ENCODE measurements around the gene HHEX.
"Not testable (repeated sequence)": the region's sequence is repeated elsewhere in the genome, so short reads cannot be mapped to it uniquely, and the experiment has no call there.

Gene HHEX

DNA sequence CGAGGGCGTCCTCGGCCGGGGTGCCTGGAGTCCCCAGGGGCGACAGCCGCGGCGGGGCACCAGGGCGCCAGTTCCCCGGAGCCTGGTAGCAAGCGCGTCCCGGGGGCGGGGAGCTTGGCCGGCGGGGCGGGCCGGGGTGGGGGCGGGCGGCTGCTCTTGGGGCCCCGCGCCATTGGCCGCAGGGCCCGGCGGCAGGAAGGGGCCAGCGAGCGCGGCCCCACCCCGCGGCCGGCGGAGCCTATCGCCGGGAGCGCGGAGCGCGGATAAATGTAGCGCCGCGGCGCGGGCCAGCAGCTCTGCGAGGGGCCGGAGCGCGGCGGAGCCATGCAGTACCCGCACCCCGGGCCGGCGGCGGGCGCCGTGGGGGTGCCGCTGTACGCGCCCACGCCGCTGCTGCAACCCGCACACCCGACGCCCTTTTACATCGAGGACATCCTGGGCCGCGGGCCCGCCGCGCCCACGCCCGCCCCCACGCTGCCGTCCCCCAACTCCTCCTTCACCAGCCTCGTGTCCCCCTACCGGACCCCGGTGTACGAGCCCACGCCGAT, at the start of gene HHEX:
Gene HHEX, plus strand, starts transcription at position 293 of the 548 bp plus-strand sequence. Its CDS starts 32 bp downstream, at position 325.
- peak; percentile 39 for DNase-seq

DNA sequence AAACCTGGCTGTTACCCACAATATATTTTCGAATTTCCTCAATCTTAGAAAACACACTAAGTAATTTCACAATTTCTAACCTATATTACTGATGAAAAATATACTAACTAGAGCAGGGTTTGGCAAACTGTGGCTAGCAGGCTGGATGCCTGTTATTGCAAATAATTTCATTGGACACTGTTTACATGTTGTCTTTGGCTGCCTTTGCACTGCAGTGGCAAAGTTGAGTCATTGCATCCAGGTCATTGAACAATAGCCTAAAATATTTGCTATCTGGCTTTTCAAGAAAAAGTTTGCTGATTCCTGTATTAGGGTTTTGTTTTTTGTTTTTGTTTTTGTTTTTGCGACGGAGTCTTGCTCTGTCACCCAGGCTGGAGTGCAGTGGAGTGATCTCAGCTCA, 49.6 kb upstream of the HHEX start:
- no peak for DNase-seq

DNA sequence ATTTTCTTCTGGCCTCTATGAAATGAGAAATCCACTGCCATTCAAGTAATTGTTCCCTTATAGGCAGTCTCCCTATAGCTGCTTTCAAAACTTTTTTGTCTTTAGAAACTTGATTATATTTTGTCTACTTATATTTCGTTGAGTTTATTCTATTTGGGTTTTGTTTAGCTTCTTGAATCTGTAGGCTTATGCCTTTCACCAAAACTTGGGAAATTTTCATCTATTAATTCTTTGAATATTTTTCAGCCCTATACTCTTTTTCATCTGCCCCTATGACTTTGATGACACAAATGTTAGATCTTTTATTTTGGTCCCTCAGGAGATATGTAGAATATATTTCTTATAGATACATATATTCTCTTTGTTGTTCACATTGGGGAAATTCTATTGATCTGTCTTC, 48.3 kb upstream of the HHEX start:
- DNase-seq, result no peak

DNA sequence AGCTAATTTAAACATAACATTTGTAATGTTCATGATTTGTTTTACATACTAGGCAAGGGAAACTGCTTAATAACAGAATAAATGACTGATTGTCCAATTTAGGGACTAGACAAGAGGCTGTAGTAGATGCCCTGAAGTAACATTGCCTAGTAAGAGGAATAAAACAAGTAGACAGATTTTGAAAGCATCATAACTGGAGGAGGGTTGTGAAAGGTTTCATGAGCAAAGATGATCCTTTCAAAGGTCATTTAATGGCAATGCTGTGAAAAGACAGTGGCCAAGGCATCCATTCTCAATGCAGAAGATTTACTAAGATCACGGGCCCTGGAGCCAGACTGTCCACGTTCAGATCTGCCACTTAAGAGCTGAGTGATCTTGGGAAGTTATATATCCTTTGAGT, 44.8 kb upstream of the HHEX start:
- no peak for DNase-seq

DNA sequence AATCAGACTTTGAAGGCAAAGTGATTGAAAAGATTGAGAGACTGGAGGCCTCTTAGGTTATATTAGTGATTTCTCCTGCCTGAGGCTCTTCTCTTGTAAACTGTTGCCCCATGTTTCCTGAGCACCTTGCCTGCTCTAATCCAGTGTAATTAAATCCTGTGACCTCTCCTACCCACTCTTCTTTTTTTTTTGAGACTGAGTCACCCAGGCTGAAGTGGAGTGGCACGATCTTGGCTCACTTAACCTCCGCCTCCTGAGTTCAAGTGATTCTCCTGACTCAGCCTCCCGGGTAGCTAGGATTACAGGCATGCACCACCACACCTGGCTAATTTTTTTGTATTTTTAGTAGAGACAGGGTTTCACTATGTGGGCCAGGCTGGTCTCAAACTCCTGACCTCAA, 38.9 kb upstream of the HHEX start:
- DNase-seq, result not testable (repeated sequence)

DNA sequence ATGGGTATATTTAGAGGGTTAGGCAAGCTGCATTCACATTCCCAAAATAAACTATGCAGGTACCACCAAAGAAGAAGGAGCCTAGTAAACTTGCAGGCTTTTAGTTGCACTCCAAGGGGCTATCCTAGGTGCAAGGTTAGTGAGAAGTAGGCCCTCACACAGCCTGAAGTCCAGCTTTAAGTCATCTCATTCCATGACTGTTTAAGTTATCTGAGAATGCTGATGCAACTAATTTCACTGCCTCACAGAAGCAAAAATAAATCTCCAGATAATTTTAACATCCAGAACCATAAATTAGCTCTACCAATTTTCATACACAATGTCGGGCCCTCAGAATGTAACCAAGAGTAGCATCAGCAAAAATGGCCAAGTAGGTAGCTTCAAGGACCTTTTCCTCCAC, 34.3 kb upstream of the HHEX start:
- no peak for DNase-seq

DNA sequence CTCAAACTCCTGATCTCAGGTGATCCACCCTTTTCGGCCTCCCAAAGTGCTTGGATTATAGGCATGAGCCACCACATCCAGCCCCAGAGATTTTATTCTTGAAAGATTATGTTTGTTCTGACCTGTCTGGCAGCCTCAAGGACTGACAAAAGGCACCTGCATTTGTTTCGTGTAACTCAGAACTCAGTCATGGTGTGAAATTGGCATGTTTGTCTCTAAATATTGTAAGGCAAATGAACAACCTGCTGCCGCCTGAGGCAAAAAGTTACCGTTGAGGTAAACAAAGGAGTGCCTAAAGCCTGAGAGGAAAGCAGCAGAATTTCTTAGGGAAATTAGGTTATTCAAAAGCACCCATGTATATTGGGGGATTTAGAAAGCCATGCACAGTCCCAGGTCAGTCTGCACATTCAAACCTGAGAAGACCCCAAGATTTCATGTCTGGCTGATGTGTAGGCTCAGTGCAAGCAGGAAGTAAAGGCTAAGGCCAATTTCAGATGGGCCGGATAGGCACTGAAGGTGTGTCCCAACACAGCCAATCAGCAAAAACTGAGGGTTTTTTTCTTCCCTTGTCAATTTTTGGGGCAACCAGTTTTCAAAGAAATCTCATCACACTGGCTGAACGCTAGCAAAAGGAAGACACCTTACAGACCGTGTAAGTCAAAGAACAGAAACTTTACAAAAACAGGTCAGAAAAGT, 33.3 kb upstream of the HHEX start:
- DNase-seq, result no peak

DNA sequence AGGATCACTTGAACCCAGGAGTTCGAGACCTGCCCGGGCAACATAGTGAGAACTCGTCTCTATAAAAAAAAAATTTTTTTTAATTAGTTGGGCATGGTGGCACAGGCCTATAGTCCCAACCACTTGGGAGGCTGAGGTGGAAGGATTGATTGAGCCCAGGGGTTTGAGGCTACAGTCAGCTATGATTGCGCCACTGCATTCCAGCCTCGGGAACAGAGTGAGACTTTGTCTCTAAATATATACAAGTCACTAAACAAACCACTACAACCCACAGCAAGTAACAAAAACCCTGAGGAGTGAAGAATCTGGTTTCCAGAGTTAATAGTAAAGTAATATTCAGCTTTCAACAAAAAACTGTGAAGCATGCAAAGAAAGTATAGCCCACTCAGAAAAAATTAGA, 32.7 kb upstream of the HHEX start:
- DNase-seq, result no peak

DNA sequence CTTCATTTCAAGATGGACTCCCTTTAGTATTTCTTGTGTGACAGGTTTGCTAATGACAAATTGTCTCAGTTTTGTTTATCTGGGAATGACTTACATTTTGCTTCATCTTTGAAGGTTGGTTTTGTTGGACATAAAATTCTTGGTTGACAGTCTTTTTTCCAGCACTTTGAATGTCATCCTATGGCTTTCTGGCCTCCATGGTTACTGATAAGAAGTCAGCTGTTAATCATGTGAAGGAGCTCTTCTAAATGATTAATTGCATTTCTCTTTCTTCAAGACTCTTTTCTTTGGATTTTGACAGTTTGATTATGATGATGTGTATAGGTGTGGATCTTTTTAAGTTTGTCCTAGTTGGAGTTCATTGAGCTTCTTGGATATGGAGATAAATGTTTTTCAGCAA, 26.9 kb upstream of the HHEX start:
- DNase-seq, result no peak

DNA sequence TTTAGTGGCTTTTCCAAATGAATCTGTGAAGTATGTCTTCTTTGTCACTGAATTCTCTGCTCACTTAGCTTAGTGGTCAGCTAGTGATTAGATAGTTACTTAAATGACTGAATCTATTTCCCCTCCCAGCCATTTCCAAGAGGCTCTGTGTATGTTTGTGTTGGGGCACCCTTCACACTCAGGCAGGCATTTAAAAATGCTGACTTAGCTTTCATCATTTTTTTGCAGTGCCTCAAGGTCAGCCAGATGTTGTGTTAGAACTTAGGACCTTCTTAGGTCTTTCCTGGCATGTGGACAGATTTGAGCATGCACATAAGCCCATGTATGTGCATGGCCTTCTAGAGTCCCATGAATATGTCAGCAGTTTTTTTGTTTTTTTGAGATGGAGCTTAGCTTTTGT, 25.4 kb upstream of the HHEX start:
- no peak for DNase-seq

DNA sequence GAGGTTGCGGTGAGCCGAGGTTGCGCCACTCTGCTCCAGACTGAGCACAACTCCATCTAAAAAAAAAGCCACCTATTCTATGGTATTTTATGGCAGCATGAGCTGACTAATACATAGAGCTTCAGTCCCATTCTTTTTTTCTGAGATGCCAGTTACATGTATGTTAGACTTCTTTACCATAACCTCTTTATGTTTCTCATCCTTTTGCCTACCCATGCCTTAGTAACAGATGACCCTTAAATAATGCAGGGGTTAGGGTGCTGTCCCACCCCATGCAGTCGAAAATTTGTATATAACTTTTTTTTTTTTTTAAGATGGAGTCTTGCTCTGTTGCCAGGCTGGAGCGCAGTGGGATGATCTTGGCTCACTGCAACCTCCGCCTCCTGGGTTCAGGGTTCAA, 22.7 kb upstream of the HHEX start:
- DNase-seq, result no peak

DNA sequence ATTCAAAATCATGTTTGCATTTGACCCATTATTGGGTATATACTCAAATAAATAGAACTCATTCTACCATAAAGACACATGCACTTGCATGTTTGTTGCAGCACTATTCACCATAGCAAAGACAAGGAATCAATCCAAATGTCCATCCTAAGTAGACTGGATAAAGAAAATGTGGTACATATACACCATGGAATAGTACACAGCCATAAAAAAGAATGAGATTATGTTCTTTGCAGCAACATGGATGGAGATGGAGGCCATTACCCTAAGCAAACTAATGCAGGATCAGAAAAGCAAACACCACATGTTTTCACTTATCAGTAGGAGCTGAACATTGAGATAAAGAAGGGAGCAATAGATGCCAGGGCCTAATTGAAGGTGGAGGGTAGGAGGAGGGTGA, 12.0 kb upstream of the HHEX start:
- DNase-seq, result no peak

DNA sequence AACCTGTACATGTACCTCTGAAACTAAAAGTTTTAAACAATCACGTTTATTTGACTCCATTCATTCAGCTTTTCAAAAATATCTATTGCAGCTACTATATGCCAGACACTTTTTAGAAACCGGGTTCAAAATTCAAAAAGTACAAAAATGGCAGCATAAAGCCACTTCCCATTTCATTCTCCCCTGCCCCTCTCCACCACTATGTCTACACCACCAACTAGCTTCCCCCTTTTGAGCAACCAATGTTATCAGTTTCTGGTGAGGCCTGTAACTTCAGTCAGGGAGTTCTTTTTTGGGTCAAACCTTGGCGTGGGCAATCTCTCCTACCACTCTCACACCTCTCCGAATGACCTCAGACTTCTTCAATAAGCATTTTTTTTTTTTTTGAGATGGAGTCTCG, 11.5 kb upstream of the HHEX start:
- no peak for DNase-seq

DNA sequence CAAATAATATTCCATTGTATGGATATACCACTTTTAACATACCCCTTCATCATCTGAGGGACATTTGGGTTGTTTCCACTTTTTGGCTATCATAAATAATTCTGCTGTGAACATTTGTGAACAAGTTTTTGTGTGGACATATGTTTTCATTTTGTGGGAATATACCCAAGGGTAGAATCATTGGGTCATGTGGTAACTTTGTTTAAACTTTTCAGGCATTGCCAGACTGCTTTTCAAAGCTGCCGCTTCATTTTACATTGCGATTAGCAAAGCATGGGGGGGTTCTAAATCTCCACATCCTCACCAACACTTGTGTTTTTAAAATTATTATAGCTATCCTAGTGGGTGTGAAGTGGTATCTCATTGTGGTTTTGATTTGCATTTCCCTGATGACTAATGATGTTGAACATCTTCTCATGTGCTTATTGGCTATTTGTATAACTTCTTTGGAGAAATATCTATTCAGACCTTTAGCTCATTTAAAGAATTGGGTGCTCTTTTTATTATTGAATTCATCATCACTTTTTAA, 8.4 kb upstream of the HHEX start:
- DNase-seq, result no peak

DNA sequence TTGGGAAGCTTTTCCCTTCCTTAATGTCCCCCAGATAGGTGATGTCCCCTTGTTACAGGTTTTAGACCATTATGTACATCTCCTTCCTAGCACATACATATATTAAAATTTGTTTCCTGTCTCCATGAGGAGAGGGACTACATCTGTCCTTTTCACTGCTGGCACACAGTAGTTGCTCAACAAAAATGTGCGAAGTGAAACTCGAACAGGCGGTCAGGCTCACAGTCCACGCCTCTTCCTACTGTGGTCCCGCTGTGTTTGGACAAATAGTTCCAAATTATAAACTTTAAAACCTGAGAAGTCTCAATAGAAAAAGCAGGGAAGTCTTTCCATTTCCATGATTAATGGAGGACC, 1.2 kb upstream of the HHEX start:
- no peak for DNase-seq

DNA sequence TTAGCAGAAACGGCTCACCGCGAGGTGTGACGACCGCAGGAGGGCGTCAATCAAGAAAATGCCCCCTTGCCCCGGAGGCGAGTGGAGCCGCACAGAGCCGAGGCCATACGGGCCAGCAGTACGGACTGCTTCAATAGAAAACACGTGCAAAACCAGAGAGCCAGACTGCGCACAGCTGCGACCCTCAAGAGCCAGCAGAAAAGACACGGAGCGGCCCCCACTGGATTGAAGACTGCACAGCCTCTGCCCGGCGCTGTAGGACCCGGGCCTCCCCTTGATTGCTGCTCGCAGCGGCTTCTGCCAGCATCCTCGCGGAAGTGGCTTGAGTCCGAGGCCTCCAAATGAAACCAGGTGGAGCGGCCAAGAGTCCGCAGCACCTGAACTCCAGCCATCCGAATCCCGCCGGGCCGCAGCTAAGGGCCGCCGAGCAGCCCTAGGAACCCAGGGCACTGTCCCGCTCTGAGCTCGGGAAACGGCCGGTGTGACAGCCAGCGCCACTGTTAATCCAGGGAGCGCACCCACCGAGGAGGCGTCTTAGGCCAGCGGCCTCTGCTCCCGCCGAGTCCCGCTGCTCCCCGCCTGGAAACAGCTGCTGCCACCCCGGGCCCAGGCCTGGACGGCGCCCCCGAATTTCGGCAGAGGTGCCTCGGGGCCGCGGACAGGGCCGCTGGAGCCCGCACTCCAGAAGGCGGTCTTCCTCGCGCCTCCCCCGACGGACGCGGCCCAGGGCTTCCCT, 660 bp upstream of the HHEX start:
- no peak for DNase-seq

DNA sequence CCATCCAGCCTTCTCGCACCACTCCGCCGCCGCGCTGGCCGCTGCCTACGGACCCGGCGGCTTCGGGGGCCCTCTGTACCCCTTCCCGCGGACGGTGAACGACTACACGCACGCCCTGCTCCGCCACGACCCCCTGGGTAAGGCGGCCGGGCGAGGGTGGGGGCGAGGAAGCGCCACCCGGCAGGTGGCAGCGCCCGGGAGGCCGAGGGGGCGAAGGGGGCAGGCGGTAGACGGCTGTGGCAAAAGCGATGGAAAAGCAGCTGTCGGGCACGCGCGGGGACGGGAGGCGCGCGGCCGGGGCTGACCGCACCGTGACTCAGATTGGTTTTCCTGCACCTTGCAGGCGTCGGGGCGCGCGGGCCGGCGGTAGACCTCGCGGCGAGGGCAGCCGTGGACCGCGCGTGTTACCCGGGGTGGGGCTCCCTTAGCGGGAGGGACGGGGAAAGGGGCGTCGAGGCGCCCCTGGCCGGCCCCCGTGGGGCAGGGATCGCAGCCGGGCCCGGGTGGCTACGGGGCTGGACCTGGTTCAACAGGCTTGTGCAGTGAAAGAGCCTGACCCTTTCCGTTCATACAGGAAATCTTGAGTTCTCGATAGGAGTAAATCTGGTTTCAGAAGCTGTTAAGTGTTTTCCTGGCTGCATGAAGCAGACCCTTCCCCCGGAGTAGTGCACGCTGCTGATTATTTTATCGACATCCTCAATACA, 608 bp downstream of the HHEX start:
- DNase-seq, result peak; percentile 70

DNA sequence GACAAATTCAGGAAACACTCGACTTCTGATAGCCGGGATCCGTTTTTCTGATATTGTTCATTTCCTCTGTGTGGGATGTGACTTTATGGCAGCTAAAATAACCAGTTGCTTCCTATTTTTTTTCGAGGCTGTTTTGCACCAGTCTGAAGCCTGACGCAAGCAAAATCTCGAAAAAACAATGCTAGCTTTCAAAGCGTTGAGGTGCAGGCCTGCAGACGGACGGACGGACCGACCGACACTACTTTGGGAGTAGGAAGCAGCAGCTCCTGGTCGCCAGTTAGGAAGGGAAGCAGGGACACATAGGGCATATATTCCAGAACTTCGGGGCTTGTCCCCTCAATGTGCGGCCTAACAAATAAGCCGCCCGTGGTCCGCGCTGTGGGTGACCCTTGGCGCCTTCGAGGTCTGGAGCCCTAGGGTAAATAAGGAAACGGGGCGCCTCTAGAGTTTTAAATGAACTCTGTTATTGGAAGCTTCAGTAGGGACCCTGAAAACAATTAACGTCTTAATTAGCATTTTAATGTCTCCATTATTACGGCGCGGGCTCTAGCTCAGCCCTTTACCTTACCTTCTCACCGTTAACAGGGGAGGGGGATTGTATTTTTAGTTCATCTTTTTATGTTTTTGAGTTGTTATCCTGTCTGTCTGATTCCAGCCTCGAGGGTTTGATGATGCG, 1.3 kb downstream of the HHEX start:
- no peak for DNase-seq

DNA sequence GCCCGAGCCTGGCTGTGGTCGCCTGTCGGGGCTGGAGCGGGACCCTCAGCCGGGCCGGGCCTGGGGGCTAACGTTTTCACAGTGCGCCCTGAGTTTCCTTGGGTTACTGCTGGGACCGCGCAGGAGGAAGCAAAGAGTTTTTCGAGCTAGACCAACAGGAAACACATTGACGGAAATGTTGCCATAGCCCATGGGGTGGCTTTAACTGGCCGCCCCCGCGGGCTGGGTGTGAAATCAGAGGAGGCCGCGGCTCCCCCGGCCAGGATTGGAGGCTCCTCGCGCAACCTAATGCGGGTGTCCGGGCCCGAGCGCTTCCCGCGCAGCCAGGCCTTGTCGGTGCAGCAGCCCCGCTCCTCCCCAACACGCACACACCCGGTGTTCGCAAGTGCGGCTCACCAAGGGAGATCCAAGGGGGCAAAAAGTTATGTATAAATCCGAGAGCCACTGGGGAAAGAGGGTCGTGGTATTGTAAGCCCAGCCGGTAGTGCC, 1.9 kb downstream of the HHEX start:
- no peak for DNase-seq

DNA sequence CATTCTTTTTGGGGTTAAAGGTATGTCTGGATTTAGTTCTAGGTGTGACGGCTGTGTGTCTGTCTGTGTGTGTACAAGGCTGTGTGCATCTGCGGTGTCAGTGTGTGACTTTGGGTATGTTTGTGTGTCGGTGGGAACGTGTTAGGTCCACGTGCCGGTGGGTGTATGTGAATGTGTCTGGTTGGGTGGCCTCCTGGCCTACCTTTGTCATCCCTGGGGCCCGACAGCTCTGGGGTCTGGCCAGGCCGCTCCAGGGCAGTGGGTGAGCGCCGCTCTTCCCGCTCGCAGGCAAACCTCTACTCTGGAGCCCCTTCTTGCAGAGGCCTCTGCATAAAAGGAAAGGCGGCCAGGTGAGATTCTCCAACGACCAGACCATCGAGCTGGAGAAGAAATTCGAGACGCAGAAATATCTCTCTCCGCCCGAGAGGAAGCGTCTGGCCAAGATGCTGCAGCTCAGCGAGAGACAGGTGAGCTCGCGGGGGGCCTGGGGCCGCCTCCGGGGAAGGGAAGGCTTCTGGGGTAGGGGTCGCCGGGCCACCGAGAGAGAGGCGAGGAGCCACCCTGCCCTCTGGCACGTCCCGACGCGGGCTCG, 2.4 kb downstream of the HHEX start:
- no peak for DNase-seq

DNA sequence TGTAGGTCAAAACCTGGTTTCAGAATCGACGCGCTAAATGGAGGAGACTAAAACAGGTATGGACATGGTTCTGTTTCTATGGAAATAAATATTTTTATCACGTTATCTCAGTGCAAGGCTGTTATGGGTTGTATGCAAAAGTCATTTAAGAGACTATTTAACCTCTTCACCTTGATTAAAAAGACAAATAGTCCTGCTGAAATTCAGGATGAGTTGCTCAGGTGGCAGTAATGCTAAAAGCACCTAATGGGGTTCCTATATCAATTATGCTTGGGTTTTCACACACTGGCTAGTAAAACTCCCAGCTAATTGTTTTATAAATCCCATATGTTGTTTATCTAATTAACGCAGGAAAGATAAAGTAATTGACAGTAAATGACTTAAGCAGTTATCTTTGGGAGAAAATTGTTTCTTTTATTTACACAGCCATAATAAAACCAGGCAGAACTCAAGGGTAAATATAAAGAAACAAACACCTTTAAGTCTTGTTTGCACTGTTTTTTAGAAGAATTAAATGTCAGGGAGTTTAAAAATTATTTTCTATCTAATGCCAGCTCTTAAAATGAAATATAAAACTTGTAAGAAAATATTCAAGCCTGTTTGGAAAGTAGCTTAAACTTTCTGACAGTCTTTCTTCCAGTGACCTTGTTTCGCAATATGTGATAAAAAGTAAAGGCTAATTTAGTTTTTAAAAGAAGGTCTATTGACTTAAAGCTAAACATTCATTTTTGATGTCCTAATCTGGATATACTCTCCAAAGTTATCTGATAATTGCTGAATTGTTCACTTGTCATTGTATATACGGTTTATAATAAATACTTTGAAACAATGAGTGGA, 3.2 kb downstream of the HHEX start:
- DNase-seq, result no peak

DNA sequence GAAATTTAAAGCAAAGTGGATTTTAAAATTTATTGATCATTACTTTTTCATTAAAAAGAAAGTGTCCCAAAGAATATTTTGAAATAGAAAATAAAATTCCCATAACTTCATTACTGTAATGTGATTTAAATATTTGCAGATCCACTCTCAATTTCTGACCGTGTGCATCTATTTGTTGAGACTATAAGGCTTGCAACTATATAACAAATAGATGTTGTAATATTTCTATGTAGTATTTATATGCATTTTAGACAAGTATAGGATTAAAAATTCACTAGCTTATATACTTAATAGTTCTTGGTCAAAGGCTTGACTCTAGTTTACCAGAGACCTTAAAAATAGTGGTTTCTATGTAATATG, 3.8 kb downstream of the HHEX start:
- DNase-seq, result no peak

Data from activated CD8-positive, alpha-beta memory T cell treated with anti-CD3 and anti-CD28 coated beads, Interleukin-2, amount 50 U/mL, for 4 hours (primary cell).